ENCODE results near the gene IFT122. TPM values are rescaled to one million over a fixed set of nuclear protein-coding genes. Genes with fewer than 3 reads are reported as not detected.

The IFT122 gene
- total RNA-seq, 3 donors from 2014 or later = 43.2 to 60.6 (median 45.8) TPM

GRCh38 chr3:129531699-129532098, 91.7 kb downstream of the IFT122 start:
- H3K4me1 ChIP-seq = no peaks in the 10 kb centered on the region
- TF ChIP-seq POLR2AphosphoS5 (IDR thresholded peaks at IDR 0.05) (no peak), CTCF (IDR thresholded peaks at IDR 0.05) (no peak), POLR2A (IDR thresholded peaks at IDR 0.05) (no peak)
- H3K27me3 ChIP-seq = no peaks in the 10 kb centered on the region
- no peaks in the 10 kb centered on the region for H3K9me3 ChIP-seq
- H3K27ac ChIP-seq = no peak overlapping the region
- H3K4me3 ChIP-seq = no peak overlapping the region
- intact Hi-C loops (cut with DNase I; ENCODE audit: low total_unique reads) = no loop called here
- DNase-seq (ENCODE audit: low spot score in 2 of 2) = no peak
- no peaks in the 10 kb centered on the region for H3K36me3 ChIP-seq

- no peaks in the 10 kb centered on the region for H3K36me3 ChIP-seq
- no peaks in the 10 kb centered on the region for H3K4me1 ChIP-seq
- intact Hi-C loops (cut with DNase I; ENCODE audit: low total_unique reads) = no loop called here
- H3K27ac ChIP-seq = no peak overlapping the region
- TF ChIP-seq POLR2A (IDR thresholded peaks at IDR 0.05) (no peak), POLR2AphosphoS5 (IDR thresholded peaks at IDR 0.05) (no peak), CTCF (IDR thresholded peaks at IDR 0.05) (no peak)
- no peaks in the 10 kb centered on the region for H3K9me3 ChIP-seq
- H3K27me3 ChIP-seq = no peaks in the 10 kb centered on the region
- no peak for DNase-seq (ENCODE audit: low spot score in 2 of 2)
- H3K4me3 ChIP-seq = no peak overlapping the region
Measured at GRCh38 chr3:129532261-129532660, 92.2 kb downstream of the IFT122 start.

- Histone ChIP-seq H3K9me3 (no peaks in the 10 kb centered on the region), H3K36me3 (no peaks in the 10 kb centered on the region), H3K4me3 (no peak overlapping the region), H3K4me1 (no peaks in the 10 kb centered on the region), H3K27ac (no peak overlapping the region), H3K27me3 (no peaks in the 10 kb centered on the region)
- no peak for DNase-seq (ENCODE audit: low spot score in 2 of 2)
- TF ChIP-seq POLR2A (IDR thresholded peaks at IDR 0.05) (no peak), POLR2AphosphoS5 (IDR thresholded peaks at IDR 0.05) (no peak), CTCF (IDR thresholded peaks at IDR 0.05) (no peak)
- intact Hi-C loops (cut with DNase I; ENCODE audit: low total_unique reads) = no loop called here
Measured at GRCh38 chr3:129533406-129533805, 93.4 kb downstream of the IFT122 start.

GRCh38 chr3:129534428-129535027, 94.5 kb downstream of the IFT122 start:
- no peaks in the 10 kb centered on the region for H3K36me3 ChIP-seq
- no peak for TF ChIP-seq CTCF (IDR thresholded peaks at IDR 0.05)
- no peak for TF ChIP-seq POLR2A (IDR thresholded peaks at IDR 0.05)
- no peak for TF ChIP-seq POLR2AphosphoS5 (IDR thresholded peaks at IDR 0.05)
- intact Hi-C loops (cut with DNase I; ENCODE audit: low total_unique reads) = no loop called here
- H3K9me3 ChIP-seq = no peaks in the 10 kb centered on the region
- no peak overlapping the region for H3K27ac ChIP-seq
- H3K4me3 ChIP-seq = no peak overlapping the region
- no peaks in the 10 kb centered on the region for H3K27me3 ChIP-seq
- no peak for DNase-seq (ENCODE audit: low spot score in 2 of 2)
- no peaks in the 10 kb centered on the region for H3K4me1 ChIP-seq

- TF ChIP-seq POLR2A (IDR thresholded peaks at IDR 0.05) (no peak), POLR2AphosphoS5 (IDR thresholded peaks at IDR 0.05) (no peak), CTCF (IDR thresholded peaks at IDR 0.05) (no peak)
- Histone ChIP-seq H3K4me1 (no peaks in the 10 kb centered on the region), H3K9me3 (no peaks in the 10 kb centered on the region), H3K36me3 (no peaks in the 10 kb centered on the region), H3K4me3 (no peak overlapping the region), H3K27ac (no peak overlapping the region), H3K27me3 (no peaks in the 10 kb centered on the region)
- no peak for DNase-seq (ENCODE audit: low spot score in 2 of 2)
- intact Hi-C loops (cut with DNase I; ENCODE audit: low total_unique reads) = no loop called here
Measured at GRCh38 chr3:129535075-129535474, 95.1 kb downstream of the IFT122 start.
